Endothelial cell of umbilical vein (primary cell): ENCODE results near the gene RANBP1. TPM values are rescaled to one million over a fixed set of nuclear protein-coding genes. Genes with fewer than 3 reads are reported as not detected.

Experiments used
- BruUV-seq: library from RNA; stranded (reverse); fragments of 400-500 nt; replicated peaks from 2 replicates; lab custom pipeline; 2021; lab: Mats Ljungman, UMichigan
- CTCF ChIA-PET: fragments of 300-600, 350-600 bp; sonication (Branson Sonifier 250); formaldehyde crosslinking; loops from one replicate; lab custom pipeline; 2021; ENCODE audit warnings: antibody characterized with exemption, inconsistent platforms; lab: Charles Lee
- POLR2A ChIA-PET: fragments of 300-600, 350-600 bp; sonication (Branson Sonifier 250); formaldehyde crosslinking; loops from one replicate; lab custom pipeline; 2021; ENCODE audit warnings: antibody characterized with exemption, inconsistent platforms; lab: Charles Lee
- DNase-seq: peaks from one replicate; pipeline ENCODE4 v3.0.0-alpha.2; 2011; ENCODE audit warnings: low read depth, low spot score
- FAIRE-seq: peaks from 2 replicates; lab custom pipeline; 2011; peaks lifted over from hg19 to GRCh38; lab: Jason Lieb, UNC
- H2AFZ ChIP-seq: 2 replicates; pipeline ENCODE4 v1.6.0; 2012; ENCODE audit warnings: low read depth, low read length, control low read depth, inconsistent platforms
- H3K27ac ChIP-seq: 2 replicates; pipeline ENCODE4 v1.5.1; 2011; ENCODE audit warnings: low read depth, mild to moderate bottlenecking, control low read depth, low read length, moderate library complexity; ENCODE audit not compliant: insufficient read depth
- H3K27me3 ChIP-seq, 2 experiments: 2 replicates each; pipeline versions ENCODE4 v1.6.0 to v1.6.1; 2011; ENCODE audit warnings: low read length in 2 of 2, mixed read lengths in 1 of 2; ENCODE audit not compliant: control insufficient read depth in 2 of 2, insufficient read depth in 2 of 2
- H3K36me3 ChIP-seq, 2 experiments: 2 replicates in 1 of 2; 3 replicates in 1 of 2; pipeline ENCODE4 v1.5.1; 2011; ENCODE audit warnings: low read length in 2 of 2, mild to moderate bottlenecking in 1 of 2, moderate library complexity in 1 of 2; ENCODE audit not compliant: control insufficient read depth in 2 of 2, insufficient read depth in 2 of 2; ENCODE audit errors: extremely low read depth in 1 of 2
- H3K4me1 ChIP-seq: 3 replicates; pipeline ENCODE4 v1.5.1; 2011; ENCODE audit warnings: mild to moderate bottlenecking, low read length; ENCODE audit not compliant: control insufficient read depth, insufficient read depth; ENCODE audit errors: extremely low read depth
- H3K4me2 ChIP-seq: 2 replicates; pipeline ENCODE4 v1.6.1; 2011; ENCODE audit warnings: low read length, control low read depth, mixed read lengths; ENCODE audit not compliant: insufficient read depth
- H3K4me3 ChIP-seq, 3 experiments: fragments of 200-600 bp in 1 of 3; sonication (generic), shearing (Covaris generic) in 1 of 3; replicated peaks in 1 of 3; 2 replicates each; pipeline ENCODE4 v1.5.1; 2011 to 2016; ENCODE audit warnings: control low read depth in 3 of 3, low read length in 3 of 3, mild to moderate bottlenecking in 2 of 3, inconsistent platforms in 1 of 3, low read depth in 1 of 3, moderate library complexity in 1 of 3; ENCODE audit not compliant: insufficient read depth in 1 of 3
- H3K79me2 ChIP-seq: 2 replicates; pipeline ENCODE4 v1.6.0; 2012; ENCODE audit warnings: low read length, inconsistent platforms; ENCODE audit not compliant: control insufficient read depth, insufficient read depth
- H3K9ac ChIP-seq: replicated peaks from 2 replicates; pipeline ENCODE3; 2011; ENCODE audit warnings: low read length, control low read depth; ENCODE audit not compliant: insufficient read depth; ENCODE audit errors: extremely low read depth
- H3K9me1 ChIP-seq: replicated peaks from 3 replicates; pipeline ENCODE4 v1.6.0; 2011; ENCODE audit warnings: mild to moderate bottlenecking, low read length; ENCODE audit not compliant: control insufficient read depth, insufficient read depth; ENCODE audit errors: extremely low read depth
- H3K9me3 ChIP-seq: replicated peaks from 2 replicates; pipeline ENCODE4 v1.5.1; 2012; ENCODE audit warnings: low read length, inconsistent platforms; ENCODE audit not compliant: control insufficient read depth, insufficient read depth
- H4K20me1 ChIP-seq: replicated peaks from 2 replicates; pipeline ENCODE3; 2011; ENCODE audit warnings: mild to moderate bottlenecking, low read length; ENCODE audit not compliant: control insufficient read depth, insufficient read depth; ENCODE audit errors: extremely low read depth
- CTCF ChIP-seq, 2 donors: IDR thresholded peaks; 1 replicate in 1 of 2; 2 replicates in 1 of 2; pipeline ENCODE4 v1.5.1; 2011; ENCODE audit warnings: low read length in 2 of 2, mild to moderate bottlenecking in 2 of 2, moderate library complexity in 2 of 2, control low read depth in 1 of 2, inconsistent platforms in 1 of 2, low read depth in 1 of 2; ENCODE audit not compliant: insufficient read depth in 1 of 2; ENCODE audit errors: extremely low read depth in 1 of 2
- FOS ChIP-seq: IDR thresholded peaks from 2 replicates; pipeline ENCODE4 v1.6.1; 2011; ENCODE audit warnings: mild to moderate bottlenecking, low read length, moderate library complexity, borderline replicate concordance; ENCODE audit not compliant: insufficient read depth
- JUN ChIP-seq: IDR thresholded peaks from 2 replicates; pipeline ENCODE4 v1.6.1; 2011; ENCODE audit warnings: borderline replicate concordance, low read depth; ENCODE audit not compliant: insufficient read length, insufficient read depth
- MAX ChIP-seq: IDR thresholded peaks from 2 replicates; pipeline ENCODE4 v1.6.1; 2011; ENCODE audit not compliant: insufficient read depth, insufficient read length
- POLR2A ChIP-seq: IDR thresholded peaks from 2 replicates; pipeline ENCODE4 v1.6.1; 2012; ENCODE audit warnings: low read depth, mild to moderate bottlenecking, control low read depth, low read length
- POLR2AphosphoS5 ChIP-seq: IDR thresholded peaks from 2 replicates; pipeline ENCODE4 v1.6.1; 2012; ENCODE audit warnings: low read depth, mild to moderate bottlenecking, control low read depth, low read length, moderate library complexity; ENCODE audit not compliant: insufficient read depth
- dilution Hi-C: fragments of 300-500 bp; cut with MboI; formaldehyde crosslinking; loops from one replicate; pipeline ENCODE4 v1.15.0; 2019; ENCODE audit warnings: low sequenced_read_pairs; ENCODE audit not compliant: extremely low pct_ligation_motif_present
- intact Hi-C: fragments of 100-400 bp; cut with micrococcal nuclease; formaldehyde crosslinking; loops from one replicate; pipeline ENCODE4 v1.10.0; 2022
- polyA plus RNA-seq, 4 experiments: library from polyadenylated mRNA; depleted of rRNA in 3 of 4; stranded (reverse) in 3 of 4; unstranded in 1 of 4; fragments of >200 nt; gene quantifications; 2 replicates each; pipeline versions ENCODE4 v1.2.1 to v1.2.3, GENCODE V29; 2011 to 2012; ENCODE audit warnings: missing spikeins in 1 of 4
- total RNA-seq: library from RNA; stranded (reverse); gene quantifications from 2 replicates; pipeline ENCODE4 v1.2.3, GENCODE V29; 2021

RANBP1 gene
- total and polyA plus RNA-seq, 2 donors (not counting 3 experiments of a cell fraction or from before 2014, with no cell fraction given), result 228 to 247 TPM

GRCh38 chr22:20138417-20138738 lies 22.5 kb downstream of the RANBP1 start:
- Histone ChIP-seq H4K20me1 (no peaks in the 10 kb centered on the region), H3K9ac (no peak overlapping the region)
- no TSS peak for BruUV-seq

More at GRCh38 chr22:20138417-20138738, 22.5 kb downstream of the RANBP1 start:
- H2AFZ ChIP-seq, result no peak overlapping the region
- H3K27me3 ChIP-seq, result no peaks in the 10 kb centered on the region
- no peak for DNase-seq
- no peak overlapping the region for H3K4me3 ChIP-seq
- POLR2A ChIA-PET, result no interaction called here
- no peak for FAIRE-seq
- CTCF ChIA-PET, result no interaction called here
- dilution Hi-C loops (no loop called here), intact Hi-C loops (no loop called here)
- peaks cover 3 to 12% of the 10 kb centered on the region in 2 experiments for H3K36me3 ChIP-seq
- peaks cover 49% of the 10 kb centered on the region for H3K79me2 ChIP-seq
- no peak overlapping the region for H3K27ac ChIP-seq
- H3K9me3 ChIP-seq, result no peaks in the 10 kb centered on the region
- TF ChIP-seq POLR2AphosphoS5, result no peak
- no peak for TF ChIP-seq CTCF (IDR thresholded peaks at IDR 0.05; ENCODE audit: extremely low read depth in 1 of 2, insufficient read depth in 1 of 2, low read depth in 1 of 2, low read length in 2 of 2)
- TF ChIP-seq POLR2A, result no peak
- TF ChIP-seq JUN, result no peak
- TF ChIP-seq MAX, result no peak
- TF ChIP-seq FOS, result no peak
- no peaks in the 10 kb centered on the region for H3K4me1 ChIP-seq
- no peaks in the 10 kb centered on the region for H3K9me1 ChIP-seq
- H3K4me2 ChIP-seq, result no peak overlapping the region
